ENCODE measurements around the gene HPF1.
"Not testable (repeated sequence)": the region's sequence is repeated elsewhere in the genome, so short reads cannot be mapped to it uniquely, and the experiment has no call there.

Gene HPF1

GRCh38 chr4:169757575-169758184, at the start of gene HPF1:
TSS of gene HPF1 (minus strand) at chr4:169757944. CDS start at chr4:169757877, 67 bp downstream.
- Histone ChIP-seq H3K9me3 (ENCODE audit: insufficient read depth, low read length) (no peaks in the 10 kb centered on the region), H3K27ac (ENCODE audit: low read depth, low read length) (no peak within 1 kb of the TSS), H3F3A (ENCODE audit: insufficient read depth) (no peaks in the 10 kb centered on the region), H4K20me1 (ENCODE audit: low read depth, low read length) (no peaks in the 10 kb centered on the region), H3K27me3 (ENCODE audit: low read length) (no peaks in the 10 kb centered on the region), H3K4me2 (ENCODE audit: low read depth, low read length, poor library complexity, severe bottlenecking) (peak within 1 kb of the TSS; percentile 74), H2AFZ (ENCODE audit: low read depth, low read length, severe bottlenecking) (peak within 1 kb of the TSS; percentile 90), H3K9ac (ENCODE audit: low read length) (peak within 1 kb of the TSS; percentile 81), H3K79me2 (ENCODE audit: insufficient read depth, low read length) (peaks cover 4% of the 10 kb centered on the region; the same call in 1 of the 2 replicates), H3K36me3 (ENCODE audit: low read length) (0 out of 2 replicates have a peak, but pooled peaks cover 1% of the 10 kb centered on the region), H3K9me2 (replicated peaks; ENCODE audit: insufficient read depth, low read length) (no peaks in the 10 kb centered on the region), H3K4me3 (ENCODE audit: insufficient read depth, low read length, poor library complexity, severe bottlenecking) (peak within 1 kb of the TSS; percentile 98)
- TF ChIP-seq CTCF (IDR thresholded peaks at IDR 0.05; ENCODE audit: insufficient read depth, low read length, poor library complexity, severe bottlenecking) (no peak), EZH2phosphoT487 (conservative IDR thresholded peaks at IDR 0.05; ENCODE audit: low read length) (no peak)

DNA sequence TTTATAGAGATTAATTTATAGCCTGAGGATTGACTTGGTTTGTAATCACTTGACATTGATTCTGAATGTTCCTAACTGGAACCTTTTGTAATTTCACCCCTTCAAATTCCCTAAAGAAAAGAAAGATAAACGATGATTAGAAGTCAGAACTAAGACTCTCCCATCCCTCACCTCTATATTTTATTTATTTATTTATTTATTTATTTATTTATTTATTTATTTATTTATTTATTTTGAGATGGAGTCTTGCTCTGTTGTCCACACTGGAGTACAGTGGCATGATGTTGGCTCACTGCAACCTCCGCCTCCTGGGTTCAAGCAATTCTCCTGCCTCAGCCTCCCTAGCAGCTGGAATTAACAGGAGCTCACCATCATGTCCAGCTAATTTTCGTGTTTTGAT, 49.0 kb upstream of the HPF1 start:
- not testable (repeated sequence) for H3K9me3 ChIP-seq (ENCODE audit: insufficient read depth, low read length)

DNA sequence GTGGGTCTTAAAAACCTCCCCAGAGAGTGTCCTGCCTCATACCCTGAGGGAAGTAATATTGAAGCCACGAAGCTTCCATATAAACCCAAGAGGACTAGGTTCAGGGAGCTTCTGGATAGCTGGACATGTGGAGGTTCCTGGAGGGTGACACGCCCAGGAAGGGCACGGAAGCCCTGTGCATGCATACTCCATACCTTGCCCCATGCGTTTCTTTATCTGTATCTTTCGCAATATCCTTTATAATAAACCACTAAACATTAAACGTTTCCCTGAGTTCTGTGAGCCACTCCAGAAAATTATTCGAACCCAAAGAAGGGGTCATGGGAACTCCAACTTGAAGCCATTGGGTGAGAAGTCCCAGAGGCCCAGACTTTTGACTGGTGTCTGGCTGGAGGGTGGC, 45.7 kb upstream of the HPF1 start:
- H3K36me3 ChIP-seq (ENCODE audit: low read length), result no peaks in the 10 kb centered on the region
- TF ChIP-seq CTCF (IDR thresholded peaks at IDR 0.05; ENCODE audit: insufficient read depth, low read length, poor library complexity, severe bottlenecking), result no peak
- TF ChIP-seq EZH2phosphoT487 (conservative IDR thresholded peaks at IDR 0.05; ENCODE audit: low read length), result no peak
- H3K9ac ChIP-seq (ENCODE audit: low read length), result no peak overlapping the region
- no peaks in the 10 kb centered on the region for H3F3A ChIP-seq (ENCODE audit: insufficient read depth)
- H4K20me1 ChIP-seq (ENCODE audit: low read depth, low read length), result no peaks in the 10 kb centered on the region
- H2AFZ ChIP-seq (ENCODE audit: low read depth, low read length, severe bottlenecking), result no peak overlapping the region
- H3K27ac ChIP-seq (ENCODE audit: low read depth, low read length), result no peak overlapping the region
- H3K9me2 ChIP-seq (replicated peaks; ENCODE audit: insufficient read depth, low read length), result no peaks in the 10 kb centered on the region
- H3K9me3 ChIP-seq (ENCODE audit: insufficient read depth, low read length), result peaks cover 4% of the 10 kb centered on the region; the same call in 1 of the 2 replicates
- no peaks in the 10 kb centered on the region for H3K27me3 ChIP-seq (ENCODE audit: low read length)
- H3K4me3 ChIP-seq (ENCODE audit: insufficient read depth, low read length, poor library complexity, severe bottlenecking), result no peak overlapping the region
- no peaks in the 10 kb centered on the region for H3K79me2 ChIP-seq (ENCODE audit: insufficient read depth, low read length)
- H3K4me2 ChIP-seq (ENCODE audit: low read depth, low read length, poor library complexity, severe bottlenecking), result no peak overlapping the region

More for the DNA sequence above, 49.0 kb upstream of the HPF1 start:
- H3K36me3 ChIP-seq (ENCODE audit: low read length); H3F3A ChIP-seq (ENCODE audit: insufficient read depth); H3K27ac ChIP-seq (ENCODE audit: low read depth, low read length); H3K79me2 ChIP-seq (ENCODE audit: insufficient read depth, low read length); H3K4me3 ChIP-seq (ENCODE audit: insufficient read depth, low read length, poor library complexity, severe bottlenecking); H3K9ac ChIP-seq (ENCODE audit: low read length); H4K20me1 ChIP-seq (ENCODE audit: low read depth, low read length); H2AFZ ChIP-seq (ENCODE audit: low read depth, low read length, severe bottlenecking); H3K4me2 ChIP-seq (ENCODE audit: low read depth, low read length, poor library complexity, severe bottlenecking); H3K9me2 ChIP-seq (replicated peaks; ENCODE audit: insufficient read depth, low read length); H3K27me3 ChIP-seq (ENCODE audit: low read length): not testable (repeated sequence)

- no peak overlapping the region for H3K27ac ChIP-seq (ENCODE audit: low read depth, low read length)
- no peak for TF ChIP-seq CTCF (IDR thresholded peaks at IDR 0.05; ENCODE audit: insufficient read depth, low read length, poor library complexity, severe bottlenecking)
- no peak for TF ChIP-seq EZH2phosphoT487 (conservative IDR thresholded peaks at IDR 0.05; ENCODE audit: low read length)
- H3K4me2 ChIP-seq (ENCODE audit: low read depth, low read length, poor library complexity, severe bottlenecking), result no peak overlapping the region
- H3K79me2 ChIP-seq (ENCODE audit: insufficient read depth, low read length), result no peaks in the 10 kb centered on the region
- no peaks in the 10 kb centered on the region for H3K36me3 ChIP-seq (ENCODE audit: low read length)
- H3K9me3 ChIP-seq (ENCODE audit: insufficient read depth, low read length), result peaks cover 4% of the 10 kb centered on the region; the same call in 1 of the 2 replicates
- H4K20me1 ChIP-seq (ENCODE audit: low read depth, low read length), result no peaks in the 10 kb centered on the region
- H3F3A ChIP-seq (ENCODE audit: insufficient read depth), result no peaks in the 10 kb centered on the region
- no peak overlapping the region for H3K9ac ChIP-seq (ENCODE audit: low read length)
- no peak overlapping the region for H2AFZ ChIP-seq (ENCODE audit: low read depth, low read length, severe bottlenecking)
- H3K9me2 ChIP-seq (replicated peaks; ENCODE audit: insufficient read depth, low read length), result no peaks in the 10 kb centered on the region
- H3K27me3 ChIP-seq (ENCODE audit: low read length), result no peaks in the 10 kb centered on the region
- no peak overlapping the region for H3K4me3 ChIP-seq (ENCODE audit: insufficient read depth, low read length, poor library complexity, severe bottlenecking)
Measured at GRCh38 chr4:169802873-169803272, 45.1 kb upstream of the HPF1 start.

All from SU-DHL-6 (cell line).